Medulla oblongata (tissue), 1 donor: ENCODE measurements around the gene ANO2.

Experiments
- DNase-seq: peaks from one replicate; pipeline ENCODE4 v3.0.0-alpha.2; 2015; ENCODE audit errors: extremely low spot score

The ANO2 gene

DNA sequence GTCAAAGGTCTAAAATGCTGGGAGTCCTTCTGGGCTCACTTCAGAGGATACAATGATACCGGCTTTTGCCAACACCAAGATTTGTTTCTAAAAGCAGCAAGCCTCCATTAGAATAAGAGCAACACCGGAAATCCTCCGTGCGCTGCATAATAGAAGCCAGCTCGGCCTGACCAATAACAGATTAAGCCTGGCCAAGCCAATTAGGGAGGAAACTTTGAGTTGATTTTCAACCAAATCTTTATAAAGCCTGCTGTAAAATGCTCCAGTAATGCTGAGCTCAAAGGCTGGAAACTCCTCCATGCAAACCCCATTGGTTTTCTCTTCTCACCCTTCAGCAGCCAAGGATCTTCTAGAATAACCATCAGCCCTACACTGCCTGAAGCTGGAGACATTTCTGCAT lies 363.0 kb downstream of the ANO2 start:
- DNase-seq = no peak

DNA sequence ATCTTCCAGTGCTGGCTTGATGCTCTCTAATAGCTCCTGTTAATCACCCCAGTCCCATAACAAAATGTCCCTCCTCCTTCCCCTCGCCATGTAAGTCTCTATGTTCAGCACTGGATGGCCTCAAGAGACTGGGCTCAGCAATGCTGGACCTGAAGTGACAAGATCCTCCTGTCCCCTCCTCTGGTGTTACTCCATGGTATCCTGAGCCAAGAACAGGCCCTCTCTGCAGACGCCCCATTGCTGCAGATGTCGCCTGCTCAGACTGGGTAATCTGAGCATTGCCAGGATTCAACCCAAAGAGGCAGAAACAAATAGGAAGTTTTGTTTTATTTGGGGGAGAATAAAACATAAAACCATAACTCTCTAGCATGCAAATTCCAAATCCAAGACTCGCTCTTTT lies 363.4 kb downstream of the ANO2 start:
- no peak for DNase-seq

DNA sequence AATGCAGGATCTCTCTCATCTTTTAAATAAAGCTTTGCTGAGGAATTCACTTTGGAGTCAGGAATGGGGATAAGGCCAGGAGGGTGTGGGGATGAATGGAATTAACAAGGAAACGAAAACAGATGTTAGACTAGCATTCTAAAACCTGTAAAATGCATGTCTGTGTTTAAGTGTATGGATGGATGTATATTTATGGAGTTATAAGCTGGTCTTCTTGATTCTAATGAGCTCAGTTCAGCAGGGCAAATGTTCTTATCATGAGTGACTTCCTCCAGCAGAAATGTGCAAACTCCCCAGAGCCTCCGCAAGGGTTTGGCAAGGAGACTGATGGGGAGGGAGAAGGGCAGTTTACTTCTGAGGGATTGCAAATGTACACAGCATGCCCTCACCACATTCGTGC lies 364.0 kb downstream of the ANO2 start:
- no peak for DNase-seq

GRCh38 chr12:5578775-5579174 lies 366.3 kb downstream of the ANO2 start:
- DNase-seq = no peak

DNA sequence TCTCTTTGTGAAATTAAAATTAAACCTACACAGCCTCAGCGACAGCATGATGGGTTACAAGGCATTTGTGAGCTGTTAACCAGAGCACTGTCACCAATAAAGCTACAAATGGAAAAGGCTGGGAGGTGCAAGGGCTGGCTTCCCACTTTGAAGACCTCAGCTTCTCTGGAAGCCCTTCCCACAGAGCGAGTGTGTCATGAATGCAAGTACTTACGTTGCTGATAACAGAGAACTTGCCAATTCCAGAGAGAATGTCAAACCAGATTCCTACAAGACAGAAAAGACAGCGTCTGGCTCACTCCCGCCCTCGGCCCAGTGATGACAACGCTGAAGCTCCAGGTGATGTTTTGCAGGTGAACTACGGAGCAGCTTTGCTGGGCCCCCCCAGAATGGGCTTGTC lies 367.3 kb downstream of the ANO2 start:
- DNase-seq = no peak

GRCh38 chr12:5577211-5577612 lies 367.8 kb downstream of the ANO2 start:
- DNase-seq = no peak

GRCh38 chr12:5575987-5576386 lies 369.1 kb downstream of the ANO2 start:
- no peak for DNase-seq

DNA sequence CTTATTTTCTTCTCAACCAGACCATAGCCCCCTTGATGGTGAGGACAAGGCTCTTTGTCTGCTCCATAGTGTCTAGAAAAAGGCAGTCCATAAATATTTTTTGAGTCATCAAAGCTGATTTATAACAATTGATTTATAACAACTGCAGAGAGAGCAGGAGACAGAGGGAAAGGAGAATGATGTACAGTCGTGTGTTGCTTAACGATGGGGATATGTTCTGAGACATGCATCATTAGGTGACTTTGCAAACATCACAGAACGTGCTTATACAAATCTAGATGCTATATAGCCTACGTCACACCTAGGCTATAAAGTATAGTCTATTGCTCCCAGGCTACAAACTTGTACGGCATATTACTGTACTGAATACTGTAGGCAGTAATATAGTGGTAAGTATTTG lies 369.8 kb downstream of the ANO2 start:
- no peak for DNase-seq

- no peak for DNase-seq
Observed at GRCh38 chr12:5573390-5573789, 371.7 kb downstream of the ANO2 start.

DNA sequence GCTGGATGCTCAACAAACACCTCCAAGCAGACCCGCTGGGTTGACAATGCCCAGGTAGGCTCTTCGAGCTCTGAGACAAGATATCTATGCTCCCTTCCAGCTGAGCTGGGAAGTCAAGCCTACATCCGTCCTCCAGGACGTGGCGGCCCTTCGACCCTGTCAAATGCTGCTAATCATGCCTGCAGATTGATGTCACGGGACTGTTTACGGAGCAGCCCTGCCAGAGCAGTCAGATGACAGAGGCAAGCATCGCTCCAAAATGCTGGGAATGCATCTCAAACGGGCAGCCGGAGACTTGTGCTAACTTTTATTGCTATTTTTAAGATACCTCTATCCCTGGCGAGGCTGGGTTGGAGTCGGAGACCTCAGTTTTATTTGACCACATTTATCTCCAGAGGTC lies 373.9 kb downstream of the ANO2 start:
- no peak for DNase-seq

GRCh38 chr12:5570416-5570815 lies 374.6 kb downstream of the ANO2 start:
- no peak for DNase-seq

DNA sequence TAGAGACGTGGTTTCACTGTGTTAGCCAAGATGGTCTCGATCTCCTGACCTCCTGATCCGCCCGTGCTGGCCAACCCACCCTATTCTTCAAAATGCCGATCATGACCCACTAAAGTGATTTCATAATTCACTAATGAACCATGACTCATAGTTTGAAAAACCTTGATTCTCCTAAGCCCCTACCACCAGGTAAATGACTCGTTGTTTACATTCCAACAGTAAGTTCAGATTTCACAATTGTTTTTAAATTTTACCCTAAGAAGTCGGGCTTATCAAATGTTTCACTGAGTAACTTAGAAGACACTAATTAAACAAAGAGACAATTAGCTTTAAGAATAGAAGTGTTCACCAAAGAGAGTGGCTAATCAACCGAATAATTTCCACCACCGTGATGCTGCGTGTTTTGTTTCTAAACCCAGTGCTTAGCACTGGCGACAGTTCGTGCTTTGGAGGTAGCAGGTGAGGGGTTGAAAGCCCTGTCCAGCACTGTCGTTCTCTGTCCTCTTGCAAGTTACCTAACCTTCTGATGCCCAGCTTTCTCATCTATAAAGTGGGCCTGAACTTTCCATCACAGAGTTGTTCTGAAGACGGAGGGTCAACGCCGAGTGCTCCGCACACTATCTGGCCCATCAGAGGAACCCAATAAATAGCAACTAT lies 376.6 kb downstream of the ANO2 start:
- DNase-seq = no peak

DNA sequence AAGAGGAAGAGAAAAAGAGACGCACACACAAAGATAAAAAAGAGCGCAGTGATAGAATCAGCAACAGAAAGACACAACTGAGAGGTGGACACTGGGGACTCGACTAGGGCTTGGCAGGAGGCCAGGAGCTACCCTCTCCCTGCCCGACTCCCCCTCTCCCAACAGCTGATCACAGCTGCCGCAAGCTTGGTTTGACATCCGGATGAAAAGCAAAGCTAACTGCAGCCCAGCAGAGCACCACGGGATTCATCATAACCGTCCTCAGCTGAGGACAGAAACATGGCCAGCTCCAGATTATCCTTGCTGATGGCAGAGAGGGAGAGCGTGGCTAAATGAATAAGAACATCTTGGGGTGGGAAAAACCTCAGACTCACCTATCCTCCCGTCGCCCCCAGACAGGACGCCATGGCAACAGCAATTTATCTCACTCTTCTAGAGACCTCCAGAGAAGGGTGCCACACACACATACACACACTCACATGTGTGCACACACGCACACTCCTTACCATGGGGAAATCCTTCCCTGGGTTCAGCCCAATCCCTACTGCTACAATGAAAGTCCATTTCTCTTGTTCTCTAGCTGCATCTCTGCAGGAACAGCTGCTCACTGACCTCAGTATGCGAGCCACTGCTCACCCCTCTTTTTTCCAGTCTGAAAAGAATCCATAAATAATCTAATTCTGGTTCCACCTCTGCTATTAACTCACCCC lies 377.9 kb downstream of the ANO2 start:
- no peak for DNase-seq

- no peak for DNase-seq
Observed at GRCh38 chr12:5565933-5566599, 379.0 kb downstream of the ANO2 start.

- DNase-seq = no peak
Observed at GRCh38 chr12:5562581-5562980, 382.5 kb downstream of the ANO2 start.

GRCh38 chr12:5561846-5562245 lies 383.2 kb downstream of the ANO2 start:
- no peak for DNase-seq

GRCh38 chr12:5561057-5561456 lies 384.0 kb downstream of the ANO2 start:
- DNase-seq = no peak

DNA sequence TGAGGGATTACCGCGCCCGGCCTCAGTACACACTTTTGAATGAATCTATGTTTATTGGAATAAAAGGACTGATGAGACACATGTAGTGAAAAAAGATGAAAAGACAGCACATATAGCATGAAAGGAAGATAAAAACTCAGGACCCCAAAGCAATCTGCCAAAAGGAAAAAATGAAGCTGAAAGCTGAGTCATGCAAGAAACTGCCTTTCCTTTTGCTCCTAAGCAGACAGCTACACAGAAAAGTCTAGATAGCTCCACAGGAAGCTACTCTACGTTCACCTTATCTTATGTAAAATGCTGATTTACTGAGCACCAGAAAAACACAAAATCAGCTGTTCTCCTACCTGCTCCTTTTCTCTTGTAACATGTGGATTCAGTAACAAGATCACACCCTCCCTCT lies 384.8 kb downstream of the ANO2 start:
- DNase-seq = no peak

DNA sequence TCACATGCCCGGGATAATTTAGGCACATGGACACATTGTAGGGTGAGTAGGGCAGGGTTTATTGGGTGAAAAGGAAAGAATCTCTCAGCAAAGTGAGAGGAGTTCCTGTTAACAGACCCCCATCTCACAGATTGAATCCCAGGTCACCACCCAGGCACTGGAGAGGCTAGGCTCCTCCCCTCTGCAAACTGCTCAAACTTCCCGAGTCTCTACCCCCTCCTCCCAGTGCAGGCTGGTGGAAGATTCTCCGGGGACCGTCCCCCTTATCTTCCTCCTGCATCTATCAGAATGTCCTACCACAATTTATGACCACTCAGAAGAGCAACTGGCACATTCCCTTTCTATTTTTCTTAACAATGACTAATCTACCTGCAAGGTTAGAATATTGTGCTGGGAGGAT lies 387.2 kb downstream of the ANO2 start:
- DNase-seq = no peak

- no peak for DNase-seq
Observed at GRCh38 chr12:5556946-5557673, 387.9 kb downstream of the ANO2 start.

GRCh38 chr12:5556033-5556614 lies 388.9 kb downstream of the ANO2 start:
- no peak for DNase-seq

- DNase-seq = no peak
Observed at GRCh38 chr12:5554711-5555110, 390.3 kb downstream of the ANO2 start.
